ENCODE results near the gene SNCB.

DNA sequence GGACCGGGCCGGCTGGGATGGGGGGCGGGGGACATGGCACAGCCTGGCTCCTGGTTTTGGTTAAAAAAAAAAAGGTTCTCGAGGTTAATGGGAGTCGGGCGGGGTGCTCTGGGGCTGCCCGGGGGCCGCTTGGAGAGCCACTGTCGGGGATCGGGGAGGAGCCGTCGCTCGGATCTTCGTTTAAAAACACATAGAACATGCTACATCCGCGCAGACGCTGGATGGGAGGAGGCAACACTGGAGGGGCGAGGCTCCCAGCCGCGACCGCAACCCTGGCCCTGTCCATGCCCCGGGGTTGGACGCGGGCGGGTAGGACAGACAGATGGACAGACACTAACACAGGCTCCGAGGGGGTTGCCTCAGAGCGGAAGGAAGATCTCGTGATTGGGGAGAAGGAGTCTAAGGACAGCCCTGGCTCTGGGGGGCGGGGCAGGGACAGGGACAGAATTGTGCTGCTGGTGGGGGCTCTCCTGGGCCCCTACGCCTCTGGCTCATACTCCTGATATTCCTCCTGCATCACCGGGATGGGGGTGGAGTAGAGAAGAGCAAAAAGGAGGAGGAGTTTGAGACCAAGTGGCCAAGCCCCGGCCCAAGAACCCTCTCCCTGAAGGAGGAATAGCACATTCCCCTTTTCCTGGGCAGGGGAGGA lies 9.9 kb downstream of the SNCB start:
- TF ChIP-seq ZNF423 (CRISPR knock-in tag; IDR thresholded peaks at IDR 0.05) (no peak), SP1 (CRISPR knock-in tag; conservative IDR thresholded peaks at IDR 0.05) (no peak)
- TF ChIP-seq, protein P1, sequence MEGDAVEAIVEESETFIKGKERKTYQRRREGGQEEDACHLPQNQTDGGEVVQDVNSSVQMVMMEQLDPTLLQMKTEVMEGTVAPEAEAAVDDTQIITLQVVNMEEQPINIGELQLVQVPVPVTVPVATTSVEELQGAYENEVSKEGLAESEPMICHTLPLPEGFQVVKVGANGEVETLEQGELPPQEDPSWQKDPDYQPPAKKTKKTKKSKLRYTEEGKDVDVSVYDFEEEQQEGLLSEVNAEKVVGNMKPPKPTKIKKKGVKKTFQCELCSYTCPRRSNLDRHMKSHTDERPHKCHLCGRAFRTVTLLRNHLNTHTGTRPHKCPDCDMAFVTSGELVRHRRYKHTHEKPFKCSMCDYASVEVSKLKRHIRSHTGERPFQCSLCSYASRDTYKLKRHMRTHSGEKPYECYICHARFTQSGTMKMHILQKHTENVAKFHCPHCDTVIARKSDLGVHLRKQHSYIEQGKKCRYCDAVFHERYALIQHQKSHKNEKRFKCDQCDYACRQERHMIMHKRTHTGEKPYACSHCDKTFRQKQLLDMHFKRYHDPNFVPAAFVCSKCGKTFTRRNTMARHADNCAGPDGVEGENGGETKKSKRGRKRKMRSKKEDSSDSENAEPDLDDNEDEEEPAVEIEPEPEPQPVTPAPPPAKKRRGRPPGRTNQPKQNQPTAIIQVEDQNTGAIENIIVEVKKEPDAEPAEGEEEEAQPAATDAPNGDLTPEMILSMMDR (IDR thresholded peaks at IDR 0.05) = no peak
